GM19240 (cell line): ENCODE results near the gene MTHFD1.
"Not testable (repeated sequence)": the region's sequence is repeated elsewhere in the genome, so short reads cannot be mapped to it uniquely, and the experiment has no call there.

Source experiments
- DNase-seq: peaks from one replicate; pipeline ENCODE4 v3.0.0; 2011; ENCODE audit warnings: low spot score; ENCODE audit not compliant: insufficient read length

MTHFD1 gene

GRCh38 chr14:64387782-64388532 lies at the start of gene MTHFD1:
Gene MTHFD1, plus strand, starts transcription at chr14:64388353. Its CDS starts 75 bp downstream, at chr14:64388428.
- DNase-seq, result peak; percentile 91

- peak; percentile 83 for DNase-seq
Measured at GRCh38 chr14:64338616-64339316, 49.4 kb upstream of the MTHFD1 start.

DNA sequence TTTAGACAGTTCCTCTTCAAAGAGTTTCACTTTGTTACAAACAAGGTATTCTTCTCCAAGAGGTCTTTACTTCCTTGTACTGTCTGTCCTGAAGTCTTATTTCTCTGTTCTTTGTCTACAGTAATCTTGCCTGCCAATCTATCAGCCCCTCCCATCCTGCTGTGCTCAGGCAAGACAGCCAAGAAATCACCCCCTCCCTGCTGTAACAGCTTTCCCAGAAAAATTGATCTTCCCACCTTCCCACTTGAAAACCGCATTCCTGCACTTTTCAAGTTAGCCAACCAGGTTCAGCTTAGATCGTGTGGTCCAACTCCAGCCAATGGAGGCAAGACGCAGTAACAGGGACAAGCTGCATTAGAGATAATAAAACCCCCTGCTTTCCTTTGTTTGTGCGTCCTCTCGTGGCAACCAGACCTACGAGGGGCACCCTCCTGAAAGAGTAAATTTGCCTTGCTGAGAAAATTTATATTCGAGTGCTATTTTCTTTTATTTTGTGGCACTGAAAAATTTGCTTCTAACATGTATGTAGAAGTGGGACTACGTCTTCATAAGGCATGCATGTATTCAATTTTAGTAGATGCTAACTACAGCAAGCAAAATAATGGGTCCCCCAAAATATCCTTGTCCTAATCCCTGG lies 47.5 kb upstream of the MTHFD1 start:
- DNase-seq, result no peak

GRCh38 chr14:64347748-64348147 lies 40.4 kb upstream of the MTHFD1 start:
- no peak for DNase-seq

DNA sequence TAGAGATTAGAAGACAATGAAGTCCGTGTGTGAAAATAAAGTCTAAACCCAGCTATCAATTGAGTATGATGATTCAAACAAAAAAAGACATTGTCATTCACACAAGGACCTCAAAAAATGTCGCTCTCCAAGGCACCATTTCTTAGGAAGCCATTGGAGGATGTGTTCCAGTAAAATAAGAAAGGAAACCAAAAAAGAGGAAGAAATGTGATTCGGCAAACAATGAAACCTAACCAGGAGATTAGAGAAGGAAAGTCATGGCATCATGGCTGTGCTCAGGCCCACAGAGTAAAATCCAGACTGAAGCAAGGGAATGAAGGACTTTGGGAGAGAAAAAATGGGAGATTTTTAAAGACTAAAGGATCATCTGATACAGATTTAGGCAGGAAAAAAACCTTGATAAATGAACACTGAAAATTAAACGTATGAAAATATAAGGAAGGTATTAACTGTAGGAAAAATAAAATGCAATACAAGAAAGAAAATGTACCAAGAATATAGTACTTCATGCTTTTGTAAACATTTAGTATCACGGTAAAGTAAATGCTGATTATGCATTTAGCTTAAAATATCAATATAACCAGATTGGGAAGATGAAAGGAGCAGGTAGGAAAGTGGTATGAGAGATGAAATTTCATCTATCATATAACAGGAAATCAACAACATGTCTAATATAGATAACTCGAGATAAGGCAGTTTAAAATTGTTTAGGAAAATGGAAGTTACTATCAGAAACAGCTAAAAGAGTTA lies 38.2 kb upstream of the MTHFD1 start:
- no peak for DNase-seq

- no peak for DNase-seq
Measured at GRCh38 chr14:64363265-64363846, 24.8 kb upstream of the MTHFD1 start.

GRCh38 chr14:64364907-64365306 lies 23.2 kb upstream of the MTHFD1 start:
- DNase-seq, result no peak

DNA sequence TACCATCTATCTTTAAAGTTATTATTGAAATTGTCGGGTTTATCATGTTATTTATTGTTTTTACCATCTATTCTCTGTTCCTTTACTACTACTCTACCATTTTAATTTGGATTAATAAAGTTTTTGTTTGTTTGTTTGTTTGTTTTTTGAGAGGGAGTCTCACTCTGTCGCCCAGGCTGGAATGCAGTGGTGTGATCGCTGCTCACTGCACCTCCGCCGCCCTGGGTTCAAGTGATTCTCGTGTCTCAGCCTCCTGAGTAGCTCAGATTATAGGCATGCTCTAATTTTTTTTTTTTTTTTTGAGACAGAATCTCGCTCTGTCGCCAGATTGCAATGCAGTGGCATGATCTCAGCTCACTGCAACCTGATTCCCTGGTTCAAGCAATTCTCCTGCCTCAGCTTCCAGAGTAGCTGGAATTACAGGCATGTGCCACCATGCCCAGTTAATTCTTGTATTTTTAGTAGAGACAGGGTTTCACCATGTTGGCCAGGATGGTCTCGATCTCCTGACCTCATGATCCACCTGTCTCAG lies 22.7 kb upstream of the MTHFD1 start:
- DNase-seq, result not testable (repeated sequence)

DNA sequence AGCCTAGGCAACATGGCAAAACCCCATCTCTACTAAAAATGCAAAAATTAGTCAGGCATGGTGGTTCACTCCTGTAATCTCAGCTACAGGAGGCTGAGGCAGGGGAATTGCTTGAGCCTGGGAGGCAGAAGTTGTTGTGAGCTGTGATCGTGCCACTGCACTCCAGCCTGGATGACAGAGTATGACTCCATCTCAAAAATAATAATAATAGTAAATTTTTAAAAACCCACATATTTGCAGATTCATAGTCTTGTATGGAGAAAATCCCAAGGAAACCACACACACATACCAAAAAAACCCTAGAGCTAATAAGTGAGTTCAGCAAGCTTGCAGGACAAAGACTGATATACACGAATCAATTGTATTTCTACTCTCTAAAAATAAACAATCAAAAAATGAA lies 19.0 kb upstream of the MTHFD1 start:
- DNase-seq, result no peak

DNA sequence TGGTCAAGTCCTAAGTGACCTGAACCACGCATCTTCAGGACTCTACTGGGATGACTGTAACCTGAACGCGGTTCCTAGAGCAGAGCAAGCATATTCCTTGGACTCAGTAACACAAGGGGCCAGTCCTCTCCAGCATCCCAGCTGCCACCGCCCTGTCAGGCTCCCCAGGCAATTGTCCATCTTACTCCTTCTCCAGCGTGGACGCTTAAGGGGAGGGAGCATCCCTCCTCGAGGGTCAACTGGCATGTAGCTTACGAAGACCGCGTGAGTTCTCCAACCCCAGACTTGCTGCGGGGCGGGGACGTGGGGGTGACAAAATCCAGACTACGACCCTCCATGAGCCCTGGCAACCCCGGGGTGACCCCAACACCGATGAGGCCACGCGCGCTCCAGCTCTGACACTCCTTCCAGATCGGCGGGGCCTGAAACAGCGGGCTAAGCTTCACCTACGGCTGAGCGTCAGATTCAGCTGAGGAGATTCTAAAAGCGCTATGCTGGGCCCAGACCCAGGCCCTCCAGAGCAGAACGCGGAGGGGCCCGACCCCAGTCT lies 846 bp upstream of the MTHFD1 start:
- DNase-seq, result no peak

- no peak for DNase-seq
Measured at GRCh38 chr14:64388533-64389285, 556 bp downstream of the MTHFD1 start.

GRCh38 chr14:64391113-64391725 lies 3.1 kb downstream of the MTHFD1 start:
- no peak for DNase-seq

- no peak for DNase-seq
Measured at GRCh38 chr14:64391986-64392385, 3.8 kb downstream of the MTHFD1 start.

DNA sequence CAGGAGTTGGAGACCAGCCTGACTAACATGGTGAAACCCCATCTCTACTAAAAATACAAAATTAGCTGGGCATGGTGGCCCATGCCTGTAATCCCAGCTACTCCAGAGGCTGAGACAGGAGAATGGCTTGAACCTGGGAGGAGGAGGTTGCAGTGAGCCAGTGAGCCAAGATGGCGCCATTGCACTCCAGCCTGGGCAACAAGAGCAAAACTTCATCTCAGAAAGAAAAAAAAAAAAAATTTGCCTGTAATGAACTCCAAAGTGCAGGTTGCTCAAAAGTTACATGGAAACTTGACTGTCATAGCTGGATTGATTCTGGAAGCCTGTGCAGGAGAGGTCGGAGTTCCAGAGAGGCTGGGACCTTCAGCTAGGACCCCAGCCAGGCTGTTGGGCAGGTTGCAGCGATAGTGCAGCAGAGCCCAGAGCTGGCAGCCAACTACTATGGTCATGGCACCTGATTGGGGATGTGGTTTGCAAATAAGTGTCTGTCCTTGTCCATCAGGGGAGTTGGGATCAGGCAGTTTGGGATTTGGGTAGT lies 5.1 kb downstream of the MTHFD1 start:
- DNase-seq, result not testable (repeated sequence)

- no peak for DNase-seq
Measured at GRCh38 chr14:64394423-64394822, 6.3 kb downstream of the MTHFD1 start.

- no peak for DNase-seq
Measured at GRCh38 chr14:64394977-64395633, 7.0 kb downstream of the MTHFD1 start.

GRCh38 chr14:64400829-64401459 lies 12.8 kb downstream of the MTHFD1 start:
- no peak for DNase-seq

- no peak for DNase-seq
Measured at GRCh38 chr14:64401949-64402348, 13.8 kb downstream of the MTHFD1 start.
